ENCODE measurements around the gene CSNK1G2. TPM values are rescaled to one million over a fixed set of nuclear protein-coding genes. Genes with fewer than 3 reads are reported as not detected.

Gene CSNK1G2
- polyA plus RNA-seq, 1 donor: 37.1 TPM

GRCh38 chr19:1968279-1969175 lies 27.6 kb downstream of the CSNK1G2 start:
- DNase-seq (ENCODE audit: low read depth): no peak

- DNase-seq (ENCODE audit: low read depth): no peak
Observed at GRCh38 chr19:1969176-1970002, 28.4 kb downstream of the CSNK1G2 start.

GRCh38 chr19:1970003-1970805 lies 29.2 kb downstream of the CSNK1G2 start:
- DNase-seq (ENCODE audit: low read depth): no peak

- no peak for DNase-seq (ENCODE audit: low read depth)
Observed at GRCh38 chr19:1970806-1971502, 30.0 kb downstream of the CSNK1G2 start.

- no peak for DNase-seq (ENCODE audit: low read depth)
Observed at GRCh38 chr19:1974381-1975161, 33.6 kb downstream of the CSNK1G2 start.

- no peak for DNase-seq (ENCODE audit: low read depth)
Observed at GRCh38 chr19:1975162-1975480, 34.1 kb downstream of the CSNK1G2 start.

GRCh38 chr19:1977120-1977519 lies 36.1 kb downstream of the CSNK1G2 start:
- DNase-seq (ENCODE audit: low read depth): no peak

GRCh38 chr19:1978346-1978894 lies 37.4 kb downstream of the CSNK1G2 start:
- DNase-seq (ENCODE audit: low read depth): no peak

- DNase-seq (ENCODE audit: low read depth): no peak
Observed at GRCh38 chr19:1979017-1979416, 38.0 kb downstream of the CSNK1G2 start.

GRCh38 chr19:1979642-1980041 lies 38.7 kb downstream of the CSNK1G2 start:
- DNase-seq (ENCODE audit: low read depth): no peak

- DNase-seq (ENCODE audit: low read depth): no peak
Observed at GRCh38 chr19:1980091-1980808, 39.3 kb downstream of the CSNK1G2 start.

GRCh38 chr19:1980809-1981181 lies 39.8 kb downstream of the CSNK1G2 start:
- no peak for DNase-seq (ENCODE audit: low read depth)

GRCh38 chr19:1981253-1981652 lies 40.3 kb downstream of the CSNK1G2 start:
- DNase-seq (ENCODE audit: low read depth): no peak

GRCh38 chr19:1984357-1984756 lies 43.4 kb downstream of the CSNK1G2 start:
- no peak for DNase-seq (ENCODE audit: low read depth)

- DNase-seq (ENCODE audit: low read depth): no peak
Observed at GRCh38 chr19:1985588-1986356, 44.8 kb downstream of the CSNK1G2 start.

GRCh38 chr19:1986357-1987162 lies 45.6 kb downstream of the CSNK1G2 start:
- DNase-seq (ENCODE audit: low read depth): no peak

GRCh38 chr19:1987197-1988187 lies 46.5 kb downstream of the CSNK1G2 start:
- DNase-seq (ENCODE audit: low read depth): no peak
